Brain pericyte (primary cell): ENCODE measurements around the gene HCFC2.
A peak's percentile ranks its signal among the peaks of the same experiment; 100 is the strongest.
"Not testable (repeated sequence)": the region's sequence is repeated elsewhere in the genome, so short reads cannot be mapped to it uniquely, and the experiment has no call there.

Experiments
- DNase-seq: peaks from one replicate; pipeline ENCODE4 v3.0.0-alpha.2; 2012; ENCODE audit warnings: low read depth, low spot score

HCFC2 gene

DNA sequence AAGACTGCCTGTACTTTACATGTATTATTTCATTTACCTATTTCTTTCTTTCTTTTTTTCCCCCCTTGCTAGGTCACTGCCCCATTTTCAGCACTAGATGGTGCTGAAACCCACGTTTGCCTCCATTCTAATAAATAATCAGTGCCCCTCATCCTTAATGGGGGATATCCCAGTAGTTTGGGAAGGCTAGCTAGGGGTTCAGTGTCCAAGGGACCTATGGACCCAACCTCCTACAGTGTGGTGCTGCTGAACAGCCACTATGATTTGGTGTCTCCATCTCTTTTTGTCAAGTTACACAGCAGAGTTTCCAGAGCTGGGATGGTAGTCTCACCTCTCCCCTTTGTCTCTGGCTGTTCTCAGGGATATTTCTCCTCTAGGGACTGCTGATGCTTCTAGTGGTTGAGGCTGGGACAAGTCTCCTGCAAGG is 6.5 kb upstream of the HCFC2 start:
- no peak for DNase-seq

DNA sequence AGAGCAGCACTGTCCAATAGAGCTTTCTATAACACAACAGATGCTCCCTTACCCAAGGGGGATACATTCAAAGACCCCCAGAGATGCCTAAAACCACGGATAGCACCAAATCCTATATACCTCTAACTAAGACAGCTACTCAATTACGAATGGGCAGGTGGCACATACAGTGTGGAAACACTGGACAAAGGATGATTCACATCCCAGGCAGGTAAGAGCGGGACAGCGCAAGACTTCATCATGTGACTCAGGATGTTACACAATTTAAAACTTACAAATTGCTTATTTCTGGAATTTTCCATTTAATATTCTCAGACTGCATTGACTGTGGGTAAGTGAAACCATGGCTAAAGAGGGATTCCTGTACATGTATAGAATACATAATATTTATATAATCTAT is 5.5 kb upstream of the HCFC2 start:
- no peak for DNase-seq

DNA sequence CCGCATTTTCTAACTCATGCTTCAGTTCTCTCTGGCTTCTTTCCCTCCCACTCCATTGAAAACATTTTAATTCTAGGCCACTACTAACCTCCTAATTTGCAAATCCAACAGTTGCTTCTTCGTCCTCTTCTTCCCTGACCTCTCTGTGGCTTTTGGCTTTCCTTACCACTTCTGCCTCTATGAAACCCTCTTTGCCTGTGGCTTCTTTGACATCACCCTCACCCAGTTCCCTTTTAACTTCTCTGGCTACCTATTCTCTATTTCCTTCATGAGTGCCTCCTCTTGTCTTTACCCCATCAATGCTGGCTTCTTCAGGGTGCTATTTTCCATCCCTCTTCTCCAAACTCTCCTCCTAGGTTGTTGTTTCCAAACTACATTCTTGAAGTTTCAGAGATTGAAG is 4.4 kb upstream of the HCFC2 start:
- no peak for DNase-seq

DNA sequence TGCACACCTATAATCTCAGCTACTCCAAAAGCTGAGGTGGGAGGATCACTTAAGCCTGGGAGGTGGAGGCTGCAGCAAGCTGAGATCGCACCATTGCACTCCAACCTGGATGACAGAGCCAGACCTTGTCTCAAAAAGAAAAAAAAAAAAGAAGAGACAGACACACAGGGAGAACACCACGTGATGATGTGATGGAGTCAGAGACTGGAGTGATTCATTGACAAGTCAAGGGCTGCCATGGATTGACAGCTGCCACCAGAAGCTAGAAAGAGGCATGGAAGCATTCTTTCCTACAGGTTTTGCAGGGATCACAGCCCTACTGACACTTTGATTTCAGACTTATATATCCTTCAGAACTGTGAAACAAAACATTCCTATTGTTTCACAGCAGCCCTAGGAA is 3.5 kb upstream of the HCFC2 start:
- DNase-seq, result no peak

DNA sequence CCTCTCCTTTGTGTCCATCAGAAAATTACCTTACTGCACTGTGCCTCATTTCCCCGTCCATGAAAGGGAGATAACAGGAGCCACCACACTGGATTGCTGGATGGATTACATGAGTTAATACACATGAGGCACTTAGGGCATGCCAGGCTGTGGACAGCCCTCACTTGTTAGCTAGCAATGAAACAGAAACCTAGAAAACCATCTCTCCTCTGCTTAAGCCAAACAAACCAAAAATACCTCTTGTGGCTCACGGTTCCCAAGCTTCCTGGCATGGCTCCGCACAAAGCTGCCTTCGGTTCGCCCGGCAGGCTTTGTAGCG is 660 bp upstream of the HCFC2 start:
- DNase-seq, result no peak

DNA sequence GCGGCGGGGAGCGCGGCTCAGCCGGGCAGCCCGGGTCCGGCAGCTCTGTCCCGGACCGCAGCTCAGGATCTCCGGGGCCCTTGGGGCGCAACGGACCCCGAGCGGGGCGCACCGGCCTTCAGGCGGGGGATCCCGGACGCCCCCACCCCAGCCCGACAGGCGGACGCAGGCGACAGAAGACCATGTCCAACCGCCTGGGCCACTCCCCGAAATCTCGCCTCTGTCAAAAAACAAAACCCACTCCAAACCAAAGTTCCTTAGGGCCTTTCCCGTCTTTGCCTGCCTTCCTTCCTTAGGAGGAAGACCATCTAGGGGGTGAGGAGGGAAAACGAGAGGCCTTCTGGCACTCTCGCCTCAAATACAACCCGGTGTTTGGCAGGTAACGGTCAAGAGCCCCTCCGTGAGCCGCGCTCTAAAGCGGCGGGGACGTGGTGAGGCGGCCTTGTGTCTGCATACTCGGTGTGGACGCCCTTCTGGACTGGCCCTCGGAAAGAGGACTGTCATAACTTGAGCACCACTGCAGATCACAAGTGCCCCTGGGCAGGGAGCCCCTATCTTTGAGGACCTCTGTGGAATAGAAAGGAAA is 604 bp downstream of the HCFC2 start:
- DNase-seq, result no peak

DNA sequence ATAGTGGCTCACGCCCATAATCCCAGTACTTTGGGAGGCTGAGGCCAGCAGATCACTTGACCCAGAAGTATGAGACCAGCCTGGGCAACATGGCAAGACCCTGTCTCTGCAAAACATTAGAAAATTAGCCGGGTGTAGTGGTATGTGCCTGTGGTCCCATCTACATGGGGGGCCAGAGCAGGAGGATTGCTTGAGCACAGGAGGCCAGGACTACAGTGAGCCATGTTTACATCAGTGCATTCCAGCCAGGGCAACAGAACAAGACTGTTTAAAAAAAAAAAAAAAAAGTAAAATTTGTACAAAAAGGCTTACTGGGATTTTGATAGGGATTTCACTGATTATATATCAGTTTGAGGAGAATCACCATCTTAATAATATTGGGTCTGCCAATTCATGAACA is 7.8 kb downstream of the HCFC2 start:
- DNase-seq, result no peak

DNA sequence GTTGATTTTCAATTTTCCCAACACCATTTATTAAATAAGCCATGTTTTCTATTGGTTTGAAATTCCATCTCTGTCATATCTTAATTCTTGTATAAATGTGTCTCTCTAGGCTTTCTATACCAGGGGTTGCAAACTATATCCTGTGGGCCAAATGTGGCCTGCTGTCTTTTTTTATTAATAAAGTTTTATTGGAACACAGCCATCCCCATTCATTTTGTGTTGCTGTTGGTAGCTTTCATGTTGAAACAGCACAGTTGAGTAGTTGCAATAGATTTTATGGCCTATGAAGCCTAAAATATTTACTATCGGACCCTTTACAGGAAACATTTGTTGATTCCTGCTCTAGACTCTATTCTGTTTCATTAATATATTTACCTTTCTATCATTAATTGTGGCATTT is 9.4 kb downstream of the HCFC2 start:
- no peak for DNase-seq

DNA sequence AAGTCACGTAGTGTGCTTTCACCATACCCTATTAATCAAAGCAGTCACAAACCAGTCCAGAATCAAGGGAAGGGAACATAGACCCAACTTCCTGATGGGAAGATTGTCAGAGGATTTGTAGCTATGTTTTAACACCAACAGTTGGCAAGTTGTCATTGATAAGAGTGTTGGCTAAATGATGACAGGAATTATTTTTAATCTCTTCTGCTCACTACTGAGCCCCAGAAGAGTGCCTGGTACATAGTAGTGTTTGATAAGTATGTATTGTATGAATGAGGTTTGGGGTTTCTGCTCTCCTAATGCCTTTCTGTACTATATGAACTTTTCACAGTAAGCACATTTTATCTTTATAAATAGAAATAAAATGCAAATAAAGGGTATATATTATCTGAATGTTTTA is 14.7 kb downstream of the HCFC2 start:
- DNase-seq, result no peak

DNA sequence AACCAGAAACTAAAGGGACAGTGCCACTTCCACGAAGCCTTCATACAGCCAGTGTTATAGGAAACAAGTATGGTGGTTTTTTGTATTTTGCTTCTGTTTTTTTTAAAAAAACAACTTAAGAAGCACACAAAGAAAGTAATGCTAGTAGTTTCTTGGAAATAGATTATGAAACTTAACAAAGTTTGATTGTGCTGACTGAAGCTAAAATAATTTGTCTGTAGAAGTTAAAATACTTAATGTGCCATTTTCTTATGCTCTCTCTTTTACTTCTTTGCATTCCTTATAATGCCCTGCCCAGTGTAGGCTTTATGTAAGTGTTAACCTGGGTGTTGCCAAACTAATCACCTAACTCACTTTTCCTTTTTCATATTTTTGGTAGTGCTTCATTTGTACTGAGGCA is 16.4 kb downstream of the HCFC2 start:
- DNase-seq, result no peak

DNA sequence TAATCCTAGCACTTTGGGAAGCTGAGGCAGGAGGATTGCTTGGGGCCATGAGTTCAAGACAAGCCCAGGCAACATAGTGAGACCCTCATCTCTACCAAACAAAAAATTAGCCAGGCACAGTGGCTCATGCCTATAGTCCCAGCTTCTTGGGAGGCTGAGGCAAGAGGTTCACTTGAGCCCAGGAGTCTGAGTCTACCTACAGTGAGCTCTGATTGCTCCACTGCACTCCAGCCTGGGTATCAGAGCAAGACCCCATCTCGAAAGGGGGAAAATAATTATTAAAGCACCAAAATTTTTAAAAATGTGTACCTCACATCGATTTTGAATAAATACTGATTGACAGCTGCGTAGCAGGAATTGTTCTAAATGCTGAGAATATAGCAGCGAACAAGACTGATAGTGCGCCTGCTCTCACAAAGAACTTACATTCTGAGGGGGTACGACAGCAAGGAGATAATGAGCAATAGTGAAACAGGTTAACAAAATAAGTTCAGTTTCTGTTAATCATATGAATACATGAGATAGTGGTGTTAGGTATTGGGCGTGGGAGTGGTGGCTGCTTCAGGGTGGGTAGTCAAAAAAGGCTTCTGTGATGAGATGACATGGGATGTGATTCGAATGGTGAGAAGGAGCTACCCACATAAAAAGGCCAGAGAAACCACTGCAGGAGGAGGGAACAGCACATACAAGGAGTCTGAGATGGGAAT is 19.6 kb downstream of the HCFC2 start:
- DNase-seq, result no peak

DNA sequence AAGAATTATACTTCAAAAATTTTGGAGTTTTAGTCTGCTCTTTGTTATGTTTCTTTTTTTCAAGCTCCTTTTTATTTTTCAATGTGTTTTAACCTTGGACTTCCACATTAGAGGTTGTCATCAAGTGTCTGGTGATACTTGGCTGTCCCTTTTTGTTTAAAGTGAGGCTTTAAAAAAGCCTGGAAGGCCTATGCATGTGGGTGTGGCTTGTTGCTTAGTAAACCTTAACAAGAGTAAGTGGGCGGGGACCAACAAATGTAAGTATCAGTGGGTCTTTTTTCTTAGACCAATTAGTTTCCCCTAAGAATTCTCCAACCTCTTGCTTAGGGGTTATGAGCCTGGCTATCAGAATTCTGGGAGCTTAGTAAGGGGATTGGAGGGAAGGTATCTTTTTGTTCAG is 26.4 kb downstream of the HCFC2 start:
- DNase-seq, result no peak

DNA sequence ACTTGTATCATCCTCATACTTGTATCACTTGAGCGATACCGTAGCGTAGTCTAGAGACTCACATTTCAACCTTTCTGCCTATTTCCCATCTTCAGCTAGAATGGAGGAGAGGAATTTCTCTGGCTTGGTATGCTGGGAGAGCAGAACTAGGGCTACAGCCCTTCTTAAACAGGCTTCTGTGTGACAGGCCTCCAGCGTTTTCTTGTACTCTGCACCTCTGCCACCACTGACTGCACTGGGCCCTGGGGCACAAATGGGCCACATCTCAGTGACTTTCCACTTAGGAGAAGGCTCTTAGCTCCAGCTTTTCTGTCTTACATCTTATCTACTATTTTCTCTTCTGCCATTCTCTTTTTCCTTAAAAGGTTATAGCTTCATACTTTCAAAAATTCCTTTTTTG is 26.8 kb downstream of the HCFC2 start:
- DNase-seq, result no peak

DNA sequence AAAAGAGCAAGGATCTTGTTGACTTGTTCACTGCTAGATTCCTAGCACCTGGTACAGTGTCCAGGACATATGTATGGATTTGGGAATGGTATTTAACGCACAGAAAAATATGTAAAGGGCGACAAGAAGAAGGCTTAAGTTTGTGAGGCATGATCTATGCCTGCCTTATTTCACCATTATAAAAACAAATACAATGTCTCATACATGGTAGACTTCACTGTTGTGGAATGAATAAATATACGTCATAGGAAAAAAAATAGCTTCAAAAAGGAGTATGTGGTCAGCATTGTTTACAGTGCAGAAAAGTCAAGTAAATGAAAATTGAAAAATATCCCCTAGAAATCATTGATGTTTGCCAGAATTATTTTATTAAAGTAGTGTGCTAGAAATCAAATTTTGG is 30.0 kb downstream of the HCFC2 start:
- DNase-seq, result peak; percentile 2

DNA sequence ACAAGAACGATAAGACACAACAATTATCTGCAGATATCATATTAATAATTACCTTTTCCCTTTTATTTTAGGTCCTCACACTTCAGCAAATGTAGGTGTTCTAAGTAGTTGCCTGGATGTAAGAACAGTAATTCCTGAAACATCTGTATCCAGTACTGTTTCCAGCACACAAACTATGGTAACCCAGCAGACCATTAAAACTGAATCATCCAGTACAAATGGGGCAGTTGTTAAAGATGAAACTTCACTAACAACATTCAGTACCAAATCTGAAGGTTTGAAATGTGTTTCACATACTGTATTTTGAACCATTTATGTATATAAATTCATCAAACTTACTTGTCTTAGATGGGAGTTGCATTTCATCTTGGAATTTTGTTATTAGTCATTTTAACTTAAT is 31.0 kb downstream of the HCFC2 start:
- no peak for DNase-seq

DNA sequence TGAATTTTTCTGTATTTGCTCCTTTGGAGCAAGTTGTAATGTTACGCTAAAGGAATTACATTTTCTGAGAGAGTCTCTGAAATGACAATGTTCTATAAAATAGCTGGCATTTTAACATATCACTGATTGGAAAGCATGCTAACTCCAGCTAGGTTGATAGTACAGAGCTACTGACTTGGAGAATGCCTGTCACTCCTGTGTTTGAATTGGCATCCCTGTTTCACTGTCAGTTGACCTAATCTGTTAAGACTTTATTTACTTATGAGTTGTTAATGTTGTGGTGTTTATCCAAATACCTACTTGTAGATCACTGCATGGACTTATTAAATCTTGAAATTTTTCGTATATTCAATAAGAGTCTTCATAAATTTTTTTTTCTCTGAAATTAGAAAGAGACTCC is 33.6 kb downstream of the HCFC2 start:
- DNase-seq, result no peak

DNA sequence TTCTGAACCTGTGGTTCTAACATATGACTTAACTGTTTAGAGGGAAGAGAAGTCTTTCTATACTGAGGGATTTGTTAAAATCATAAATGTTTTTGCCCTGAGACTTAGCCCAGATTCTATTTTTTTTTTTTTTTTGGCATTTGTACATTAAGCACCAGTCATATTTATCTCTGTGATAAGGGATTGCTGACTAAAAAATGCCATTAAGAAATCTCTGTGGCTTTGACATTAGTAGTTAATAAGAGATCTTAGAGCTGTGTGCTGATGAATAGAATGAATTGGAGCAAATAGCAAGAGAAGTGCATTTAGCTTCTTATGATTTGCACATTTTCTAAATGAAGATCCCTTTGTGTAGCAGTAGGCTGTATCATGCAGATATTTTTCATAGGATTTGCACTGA is 41.1 kb downstream of the HCFC2 start:
- no peak for DNase-seq

DNA sequence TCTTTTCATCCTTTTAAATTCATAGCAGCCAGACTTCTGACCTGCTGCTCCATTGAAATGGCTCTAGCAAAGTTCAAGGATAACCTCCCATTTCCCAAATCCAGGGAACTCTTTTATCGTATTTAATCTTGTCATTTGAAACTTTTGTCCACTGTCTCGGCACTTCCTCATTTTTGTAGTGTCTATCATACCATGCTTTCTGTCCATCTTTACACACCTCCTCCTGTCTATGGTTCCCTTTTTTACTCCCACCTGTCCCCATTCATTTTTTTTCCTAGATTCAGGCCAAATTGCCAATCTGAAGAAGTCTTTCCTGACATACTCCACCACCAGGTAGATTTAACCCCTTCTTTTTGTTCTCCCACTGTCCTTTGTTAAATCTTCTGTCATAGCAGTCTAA is 42.6 kb downstream of the HCFC2 start:
- DNase-seq, result no peak

DNA sequence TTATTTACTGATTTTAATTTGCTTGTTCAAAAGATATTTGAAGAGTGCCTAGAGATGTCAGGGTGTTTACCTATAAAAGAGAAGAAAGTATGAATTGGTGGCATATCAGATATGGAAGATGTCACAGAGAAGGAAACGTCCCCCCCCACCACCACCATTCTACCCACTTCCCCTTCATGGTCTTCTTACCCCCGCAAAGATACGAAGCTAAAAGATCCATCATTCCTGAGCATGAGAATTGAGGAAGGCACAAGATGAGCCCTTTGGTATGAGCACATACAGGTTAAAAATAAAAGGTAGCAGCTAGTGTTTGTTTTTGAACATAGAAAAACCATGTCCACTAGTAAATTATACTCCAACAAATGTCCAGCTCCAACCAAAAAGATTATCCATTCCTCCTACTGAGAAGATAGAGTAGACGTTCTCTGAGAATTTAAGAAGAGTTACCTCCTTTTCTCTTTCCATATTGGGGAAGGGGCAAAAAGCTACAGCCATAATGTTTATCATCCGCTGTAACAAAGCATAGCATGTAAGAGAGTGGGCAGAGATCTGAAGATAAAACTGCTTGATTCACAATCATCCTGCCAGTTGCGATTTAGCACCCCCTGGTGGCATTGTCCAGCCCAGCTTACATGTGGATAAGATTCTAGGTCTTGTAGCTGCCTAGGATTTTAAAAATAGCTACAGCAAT is 44.6 kb downstream of the HCFC2 start:
- peak; percentile 51 for DNase-seq

DNA sequence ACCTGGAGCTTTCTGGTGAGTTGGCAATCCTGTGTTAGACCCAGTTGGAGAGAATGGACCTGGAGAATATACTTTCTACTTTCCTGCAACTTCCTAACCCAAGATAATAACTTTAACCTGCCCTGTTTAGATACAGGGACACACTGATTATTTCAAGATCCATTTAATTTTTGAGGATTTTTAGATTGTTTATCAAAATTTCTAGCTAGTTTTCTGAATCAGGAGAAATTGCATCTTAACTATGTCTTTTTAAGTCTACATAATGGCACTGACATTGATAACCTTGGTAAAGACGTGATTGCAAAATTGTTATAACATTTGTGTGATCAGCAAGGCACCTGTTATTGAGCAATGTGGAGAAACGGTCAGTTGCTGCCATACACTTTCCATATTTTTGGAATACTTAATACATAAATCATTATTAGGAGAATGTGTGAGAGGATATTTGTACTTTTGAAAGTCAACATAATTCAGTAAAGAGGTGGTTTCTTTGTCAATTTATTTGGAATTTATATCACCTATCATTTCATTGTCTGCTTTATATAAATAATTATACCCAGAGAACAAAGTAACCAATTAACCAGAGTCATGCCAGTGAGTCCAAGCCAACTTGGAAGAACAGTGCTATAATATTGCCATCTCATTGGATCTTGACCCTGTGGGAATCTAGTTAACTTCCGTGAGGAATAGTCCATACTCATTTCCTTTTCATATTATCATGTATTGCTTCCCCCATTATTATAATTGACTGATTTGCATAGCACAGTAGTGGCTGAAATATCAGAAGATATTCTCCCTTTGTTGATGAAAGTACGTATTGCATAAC is 45.3 kb downstream of the HCFC2 start:
- DNase-seq, result no peak

DNA sequence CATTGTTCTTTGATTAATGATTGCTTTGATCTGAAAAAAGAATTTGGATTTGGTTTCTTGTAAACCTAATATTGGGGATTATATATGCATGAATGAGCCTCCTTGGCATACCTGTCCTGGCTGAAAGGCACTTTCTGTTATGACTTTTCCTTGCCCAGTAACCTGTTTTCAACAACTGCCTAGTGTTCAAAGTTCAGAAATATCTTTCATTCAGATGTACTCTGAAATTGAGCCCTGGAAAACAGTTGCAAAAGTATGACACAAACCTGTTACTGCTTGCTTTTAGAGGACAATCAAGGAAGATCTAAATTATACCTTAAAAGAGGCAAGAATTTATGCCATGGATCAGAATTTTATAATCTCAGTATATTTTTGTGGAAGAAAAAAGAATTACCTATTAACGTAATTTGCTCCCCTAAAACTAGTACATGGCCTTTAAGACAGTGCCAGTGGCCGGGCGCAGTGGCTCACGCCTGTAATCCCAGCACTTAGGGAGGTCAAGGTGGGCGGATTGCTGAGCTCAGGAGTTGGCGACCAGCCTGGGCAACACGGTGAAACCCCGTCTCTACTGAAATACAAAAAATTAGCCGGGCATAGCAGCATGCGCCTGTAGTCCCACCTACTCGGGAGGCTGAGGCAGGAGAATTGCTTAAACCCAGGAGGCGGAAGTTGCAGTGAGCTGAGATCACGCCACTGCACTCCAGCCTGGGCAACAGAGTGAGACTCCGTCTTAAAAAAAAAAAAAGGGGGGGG is 50.7 kb downstream of the HCFC2 start:
- DNase-seq, result not testable (repeated sequence)

DNA sequence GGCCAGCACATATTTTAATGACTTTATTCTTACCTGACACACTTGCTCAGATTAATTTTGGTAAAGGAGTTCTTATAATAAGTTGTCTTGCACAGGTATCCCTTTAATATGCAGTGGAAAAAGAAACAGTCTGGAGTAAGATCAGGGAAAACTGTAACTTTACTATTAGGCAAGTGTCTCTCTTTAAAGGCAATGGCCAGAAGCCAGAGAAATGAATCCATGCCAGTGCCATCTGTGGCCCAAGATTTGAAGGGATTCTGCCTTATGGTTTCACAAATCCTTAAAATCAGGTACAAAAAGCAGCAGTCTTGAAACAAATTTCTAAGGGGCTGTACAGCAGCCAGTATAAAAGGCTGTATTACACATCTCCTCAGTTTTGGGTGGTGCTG is 51.2 kb downstream of the HCFC2 start:
- no peak for DNase-seq
